AG04450 (cell line): ENCODE results near the gene NXF2. TPM values are rescaled to one million over a fixed set of nuclear protein-coding genes. Genes with fewer than 3 reads are reported as not detected.
"Not testable (repeated sequence)": the region's sequence is repeated elsewhere in the genome, so short reads cannot be mapped to it uniquely, and the experiment has no call there.

ENCODE experiments used
- CTCF ChIA-PET: fragments of 300-600, 350-600 bp; formaldehyde crosslinking; extraction: SDS; loops from one replicate; lab custom pipeline; 2022; ENCODE audit warnings: antibody characterized with exemption, inconsistent platforms; lab: Charles Lee
- POLR2A ChIA-PET: fragments of 350-600 bp; formaldehyde crosslinking; extraction: SDS; loops from one replicate; lab custom pipeline; 2021; ENCODE audit warnings: antibody characterized with exemption, inconsistent platforms; lab: Yijun Ruan, JAX
- DNase-seq: peaks from one replicate; pipeline ENCODE4 v3.0.0-alpha.2; 2011; ENCODE audit warnings: low read depth, low spot score
- H3K27ac ChIP-seq: one replicate; pipeline ENCODE4 v1.5.1; 2012; ENCODE audit warnings: low read depth, low read length, control low read depth
- H3K27me3 ChIP-seq: one replicate; pipeline ENCODE4 v1.6.0; 2012; ENCODE audit warnings: low read length; ENCODE audit not compliant: control insufficient read depth, insufficient read depth
- H3K4me3 ChIP-seq: 2 replicates; pipeline ENCODE4 v1.5.1; 2011; ENCODE audit warnings: mild to moderate bottlenecking, low read depth, low read length, control low read depth
- H3K9me3 ChIP-seq: 2 replicates; pipeline ENCODE4 v1.5.1; 2012; ENCODE audit warnings: low read length; ENCODE audit not compliant: control insufficient read depth, insufficient read depth
- polyA minus RNA-seq: library from RNA; depleted of rRNA, polyadenylated mRNA; stranded (reverse); fragments of >200 nt; gene quantifications from 2 replicates; pipeline ENCODE4 v1.2.3, GENCODE V29; 2011; rRNA and poly(A)+ RNA removed
- polyA plus RNA-seq: library from polyadenylated mRNA; depleted of rRNA; stranded (reverse); fragments of >200 nt; gene quantifications from 2 replicates; pipeline ENCODE4 v1.2.3, GENCODE V29; 2011; rRNA removed
- TF ChIP-seq, protein P1 (sequence below): IDR thresholded peaks from 2 replicates; pipeline ENCODE4 v1.5.1; 2011; ENCODE audit warnings: low read depth, low read length, control low read depth, inconsistent platforms

Gene NXF2, protein sequence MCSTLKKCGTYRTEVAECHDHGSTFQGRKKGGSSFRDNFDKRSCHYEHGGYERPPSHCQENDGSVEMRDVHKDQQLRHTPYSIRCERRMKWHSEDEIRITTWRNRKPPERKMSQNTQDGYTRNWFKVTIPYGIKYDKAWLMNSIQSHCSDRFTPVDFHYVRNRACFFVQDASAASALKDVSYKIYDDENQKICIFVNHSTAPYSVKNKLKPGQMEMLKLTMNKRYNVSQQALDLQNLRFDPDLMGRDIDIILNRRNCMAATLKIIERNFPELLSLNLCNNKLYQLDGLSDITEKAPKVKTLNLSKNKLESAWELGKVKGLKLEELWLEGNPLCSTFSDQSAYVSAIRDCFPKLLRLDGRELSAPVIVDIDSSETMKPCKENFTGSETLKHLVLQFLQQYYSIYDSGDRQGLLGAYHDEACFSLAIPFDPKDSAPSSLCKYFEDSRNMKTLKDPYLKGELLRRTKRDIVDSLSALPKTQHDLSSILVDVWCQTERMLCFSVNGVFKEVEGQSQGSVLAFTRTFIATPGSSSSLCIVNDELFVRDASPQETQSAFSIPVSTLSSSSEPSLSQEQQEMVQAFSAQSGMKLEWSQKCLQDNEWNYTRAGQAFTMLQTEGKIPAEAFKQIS
- polyA plus RNA-seq, result not detected in 2 replicates
- polyA minus RNA-seq, result not detected in 2 replicates

DNA sequence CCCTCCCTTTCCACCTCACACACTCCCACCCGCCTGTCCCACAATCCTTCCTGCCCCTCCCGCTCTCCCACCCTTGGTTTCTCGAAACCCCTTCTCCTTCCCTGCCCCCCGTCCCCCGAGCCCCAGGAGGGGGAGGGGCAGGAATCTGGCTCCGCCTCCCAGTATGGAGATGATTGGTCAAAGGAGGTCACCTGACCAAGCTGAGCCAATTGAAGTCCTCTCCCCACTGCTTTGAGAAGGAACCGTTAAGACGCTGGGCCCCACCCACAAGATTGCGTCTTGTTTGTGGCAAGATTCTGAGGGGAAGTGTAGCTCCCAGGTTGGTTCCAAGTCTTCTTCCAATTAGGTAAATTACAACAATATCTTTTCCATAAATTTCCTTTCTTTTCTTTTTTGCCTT, at the start of gene NXF2:
NXF2 (plus strand) TSS at position 275 of the 400 bp plus-strand sequence. CDS start 59,912 bp downstream, outside the sequence.
- H3K27me3 ChIP-seq, H3K27ac ChIP-seq, H3K4me3 ChIP-seq, POLR2A ChIA-PET, H3K9me3 ChIP-seq, DNase-seq, CTCF ChIA-PET: not testable (repeated sequence)

DNA sequence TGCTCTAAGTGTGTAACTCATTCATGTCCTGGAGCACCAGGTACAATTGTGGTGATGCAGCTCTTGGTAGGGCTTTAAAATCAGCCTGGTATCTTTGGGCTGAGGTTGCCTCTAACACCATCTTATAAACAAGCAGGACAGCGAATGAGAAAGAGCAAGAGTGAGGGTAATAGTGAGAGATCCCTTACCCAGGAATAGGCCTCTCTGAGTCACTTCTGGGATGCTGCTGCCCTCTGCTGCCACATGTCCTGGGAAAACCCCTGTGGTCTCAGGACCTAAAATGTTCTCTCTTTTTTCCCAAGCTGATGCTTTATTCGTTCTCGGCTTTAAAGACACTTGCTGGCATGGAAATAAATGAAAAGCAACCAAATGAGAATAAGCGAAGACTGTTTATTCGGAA, 39.0 kb upstream of the NXF2 start:
- H3K4me3 ChIP-seq, CTCF ChIA-PET, H3K9me3 ChIP-seq, H3K27me3 ChIP-seq, POLR2A ChIA-PET, DNase-seq, H3K27ac ChIP-seq: not testable (repeated sequence)

DNA sequence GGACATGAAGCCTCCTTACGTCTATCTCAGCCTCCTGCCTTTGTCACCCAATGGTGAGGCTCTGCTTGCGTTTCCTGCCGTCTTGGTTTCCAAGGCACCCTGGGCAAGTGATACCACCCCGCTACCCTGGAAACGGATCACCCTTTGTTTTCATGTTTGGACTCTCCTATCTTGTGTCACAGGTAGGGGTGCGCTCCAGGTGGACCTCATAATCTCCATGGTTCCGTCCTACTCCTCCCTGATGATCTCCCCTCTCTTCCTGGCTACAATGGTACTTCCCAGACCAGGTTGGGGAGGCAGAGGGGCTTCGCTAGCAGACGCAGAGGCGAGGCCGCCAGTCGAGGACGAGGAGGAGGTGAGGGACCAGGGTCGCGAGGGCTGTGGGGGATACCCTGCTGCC, 32.0 kb upstream of the NXF2 start, which contains the start of gene TCP11X1:
TCP11X1 (plus strand) TSS at position 316 of the 400 bp plus-strand sequence.
- H3K4me3 ChIP-seq, DNase-seq, H3K9me3 ChIP-seq, H3K27ac ChIP-seq, POLR2A ChIA-PET, CTCF ChIA-PET, H3K27me3 ChIP-seq: not testable (repeated sequence)

DNA sequence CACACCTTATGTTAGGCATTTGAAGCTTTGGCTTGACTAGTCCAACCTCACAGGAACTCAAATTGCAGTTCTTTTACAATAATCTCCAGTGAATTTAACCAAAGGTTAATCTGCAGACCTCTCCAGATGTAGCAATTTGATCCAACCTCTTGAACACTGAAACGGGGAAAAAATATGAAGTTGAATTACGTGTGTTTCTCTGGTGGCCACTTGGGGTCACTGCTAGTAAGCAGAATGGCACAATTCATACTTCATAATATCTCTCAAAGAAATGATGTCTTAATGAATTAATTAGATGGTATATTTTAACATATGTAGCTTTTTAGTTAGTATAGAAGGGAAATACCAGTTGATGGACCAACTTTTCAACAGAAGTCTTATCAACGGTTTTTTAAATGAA, 30.5 kb upstream of the NXF2 start:
- H3K27ac ChIP-seq, H3K4me3 ChIP-seq, DNase-seq, H3K27me3 ChIP-seq, H3K9me3 ChIP-seq, POLR2A ChIA-PET, CTCF ChIA-PET: not testable (repeated sequence)

DNA sequence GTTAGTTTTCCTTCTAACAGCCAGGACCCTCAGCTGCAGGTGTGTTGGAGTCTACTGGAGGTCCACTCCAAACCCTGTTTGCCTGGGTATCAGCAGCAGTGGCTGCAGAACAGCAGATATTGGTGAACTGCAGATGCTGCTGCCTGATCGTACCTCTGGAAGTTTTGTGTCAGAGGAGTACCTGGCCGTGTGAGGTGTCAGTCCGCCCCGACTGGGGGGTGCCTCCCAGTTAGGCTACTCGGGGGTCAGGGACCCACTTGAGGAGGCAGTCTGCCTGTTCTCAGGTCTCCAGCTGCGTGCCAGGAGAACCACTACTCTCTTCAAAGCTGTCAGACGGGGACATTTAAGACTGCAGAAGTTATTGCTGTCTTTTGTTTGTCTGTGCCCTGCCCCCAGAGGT, 11.3 kb upstream of the NXF2 start:
- DNase-seq, H3K4me3 ChIP-seq, H3K27ac ChIP-seq, POLR2A ChIA-PET, H3K9me3 ChIP-seq, CTCF ChIA-PET, H3K27me3 ChIP-seq: not testable (repeated sequence)

DNA sequence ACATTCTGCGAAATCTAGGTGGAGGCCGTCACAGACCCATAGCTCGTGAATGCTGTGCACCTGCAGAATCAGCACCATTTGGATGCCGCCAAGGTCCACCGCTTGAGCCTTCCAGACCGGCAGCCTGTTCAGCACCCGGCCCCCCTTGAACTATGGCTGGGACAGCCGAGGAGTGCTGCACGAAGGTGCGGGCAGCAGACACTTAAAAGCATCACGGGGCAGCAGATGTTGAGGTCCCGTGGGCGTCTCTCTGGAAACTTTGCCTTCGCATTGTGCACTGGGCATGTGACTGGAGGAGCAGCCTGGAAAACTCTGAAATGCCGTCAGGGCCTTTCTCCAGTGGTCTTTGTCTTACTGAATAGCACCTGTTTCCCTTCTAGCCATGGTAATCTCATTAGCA, 6.7 kb upstream of the NXF2 start:
- POLR2A ChIA-PET, CTCF ChIA-PET, H3K27ac ChIP-seq, H3K9me3 ChIP-seq, H3K4me3 ChIP-seq, DNase-seq, H3K27me3 ChIP-seq: not testable (repeated sequence)

DNA sequence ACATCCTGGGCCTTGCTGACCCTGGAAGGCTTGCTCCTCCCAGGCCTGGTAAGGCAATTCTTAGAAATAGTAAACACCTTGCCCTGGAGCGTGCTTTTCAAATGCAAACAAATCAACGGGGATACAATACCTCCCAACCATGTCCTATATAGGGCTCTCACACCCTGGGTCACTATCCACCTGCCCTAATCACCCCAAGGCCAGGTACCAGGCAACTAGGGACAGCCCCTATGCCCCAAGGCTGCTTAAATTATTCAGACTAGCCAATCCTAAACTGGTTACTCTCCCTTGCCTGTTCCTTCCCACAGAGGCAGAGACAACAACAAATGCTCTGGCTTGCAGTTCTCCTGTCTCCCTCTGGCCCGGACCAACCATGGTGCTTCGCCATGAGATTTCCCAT, 25.3 kb downstream of the NXF2 start:
- H3K9me3 ChIP-seq, H3K27me3 ChIP-seq, DNase-seq, POLR2A ChIA-PET, CTCF ChIA-PET, H3K4me3 ChIP-seq, H3K27ac ChIP-seq: not testable (repeated sequence)

DNA sequence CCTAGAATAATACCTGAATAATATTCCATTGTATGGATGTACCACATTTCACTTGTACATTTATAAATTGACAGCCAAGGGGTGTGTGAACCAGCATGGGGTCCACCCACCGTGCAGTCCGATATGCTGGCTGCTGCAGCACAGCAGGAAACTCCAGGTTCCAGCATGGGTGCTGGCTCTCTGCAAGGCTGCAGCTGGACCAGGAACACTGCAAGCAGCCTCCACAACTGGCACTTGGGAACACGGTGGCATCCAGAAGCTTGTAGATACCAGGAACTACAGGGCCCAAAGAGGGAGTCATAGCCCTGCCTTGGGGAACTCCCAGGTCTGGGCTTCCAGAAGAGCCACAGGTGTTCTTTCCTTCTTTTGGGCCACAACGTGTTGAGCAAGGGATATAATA, 91.2 kb downstream of the NXF2 start:
- DNase-seq, result no peak

More for the DNA sequence above, 91.2 kb downstream of the NXF2 start:
- no peak overlapping the region for H3K27ac ChIP-seq
- TF ChIP-seq, protein P1, sequence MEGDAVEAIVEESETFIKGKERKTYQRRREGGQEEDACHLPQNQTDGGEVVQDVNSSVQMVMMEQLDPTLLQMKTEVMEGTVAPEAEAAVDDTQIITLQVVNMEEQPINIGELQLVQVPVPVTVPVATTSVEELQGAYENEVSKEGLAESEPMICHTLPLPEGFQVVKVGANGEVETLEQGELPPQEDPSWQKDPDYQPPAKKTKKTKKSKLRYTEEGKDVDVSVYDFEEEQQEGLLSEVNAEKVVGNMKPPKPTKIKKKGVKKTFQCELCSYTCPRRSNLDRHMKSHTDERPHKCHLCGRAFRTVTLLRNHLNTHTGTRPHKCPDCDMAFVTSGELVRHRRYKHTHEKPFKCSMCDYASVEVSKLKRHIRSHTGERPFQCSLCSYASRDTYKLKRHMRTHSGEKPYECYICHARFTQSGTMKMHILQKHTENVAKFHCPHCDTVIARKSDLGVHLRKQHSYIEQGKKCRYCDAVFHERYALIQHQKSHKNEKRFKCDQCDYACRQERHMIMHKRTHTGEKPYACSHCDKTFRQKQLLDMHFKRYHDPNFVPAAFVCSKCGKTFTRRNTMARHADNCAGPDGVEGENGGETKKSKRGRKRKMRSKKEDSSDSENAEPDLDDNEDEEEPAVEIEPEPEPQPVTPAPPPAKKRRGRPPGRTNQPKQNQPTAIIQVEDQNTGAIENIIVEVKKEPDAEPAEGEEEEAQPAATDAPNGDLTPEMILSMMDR, result no peak
- POLR2A ChIA-PET, result no interaction called here
- no peaks in the 10 kb centered on the region for H3K27me3 ChIP-seq
- CTCF ChIA-PET, result no interaction called here
- H3K9me3 ChIP-seq, result no peaks in the 10 kb centered on the region
- no peak overlapping the region for H3K4me3 ChIP-seq
